Gastroesophageal sphincter (tissue), 4 donors: ENCODE data around the gene SLC39A3. TPM values are rescaled to one million over a fixed set of nuclear protein-coding genes. Genes with fewer than 3 reads are reported as not detected.

ENCODE experiments used
- ATAC-seq: fragments of 150-250 bp; one replicate; pipeline ENCODE4 v1.9.1; 2016; ENCODE audit warnings: mild to moderate bottlenecking, moderate library complexity
- H3K27ac ChIP-seq, 4 donors: fragments of 200-600 bp; sonication (generic) in 3 of 4; 1 replicate in 3 of 4; 2 replicates in 1 of 4; pipeline ENCODE4 v1.5.1; 2016 to 2019
- H3K27me3 ChIP-seq: fragments of 200-600 bp; sonication (generic); one replicate; pipeline ENCODE4 v1.5.1; 2019
- H3K36me3 ChIP-seq, 2 donors: fragments of 200-600 bp; sonication (generic); one replicate each; pipeline ENCODE4 v1.5.1; 2019; ENCODE audit warnings: control low read depth in 1 of 2
- H3K4me1 ChIP-seq, 3 donors: fragments of 200-600 bp; sonication (generic); 1 replicate in 2 of 3; 2 replicates in 1 of 3; pipeline ENCODE4 v1.5.1; 2016 to 2019; ENCODE audit warnings: control low read depth in 2 of 3
- H3K4me3 ChIP-seq, 2 donors: fragments of 200-600 bp; sonication (generic); one replicate each; pipeline ENCODE4 v1.5.1; 2019; ENCODE audit warnings: mild to moderate bottlenecking in 1 of 2, moderate library complexity in 1 of 2
- H3K9me3 ChIP-seq, 3 donors: fragments of 200-600 bp; sonication (generic); one replicate each; pipeline ENCODE4 v1.5.1; 2017 to 2019; ENCODE audit warnings: control low read depth in 2 of 3
- CTCF ChIP-seq, 4 experiments: fragments of 200-600 bp in 2 of 4; fragments of 450-650 bp in 2 of 4; sonication (generic) in 1 of 4; IDR thresholded peaks; one replicate each; pipeline ENCODE4 v1.5.1; 2017 to 2019; ENCODE audit warnings: antibody characterized with exemption in 4 of 4, mild to moderate bottlenecking in 2 of 4, moderate library complexity in 2 of 4
- EP300 ChIP-seq: sonication (generic); formaldehyde crosslinking; IDR thresholded peaks from one replicate; pipeline ENCODE4 v1.6.1; 2017; ENCODE audit warnings: antibody characterized with exemption, mild to moderate bottlenecking
- POLR2A ChIP-seq, 2 donors: fragments of 450-650 bp; IDR thresholded peaks; one replicate each; pipeline ENCODE4 v1.6.1; 2017; ENCODE audit warnings: antibody characterized with exemption in 2 of 2, mild to moderate bottlenecking in 2 of 2, moderate library complexity in 1 of 2
- POLR2AphosphoS5 ChIP-seq: sonication (generic); formaldehyde crosslinking; IDR thresholded peaks from one replicate; pipeline ENCODE4 v1.6.1; 2017; ENCODE audit warnings: antibody characterized with exemption
- WGBS, 2 donors: methylation state at CpG; one replicate each; pipeline ENCODE4 v1.1.5; 2018; ENCODE audit warnings: low coverage in 1 of 2; 5-methylcytosine and 5-hydroxymethylcytosine counted together
- total RNA-seq, 4 donors: library from RNA; depleted of rRNA; stranded (reverse); fragments of >200 nt; gene quantifications; one replicate each; pipeline ENCODE4 v1.1.0, GENCODE V29; 2016

SLC39A3 gene
- total RNA-seq = 10 to 100 TPM; 26.3 to 42.7 (median 30.7) TPM

- TF ChIP-seq EP300 (no peak), CTCF (IDR thresholded peaks at IDR 0.05) (peak in 3 of 4 experiments; percentile 30 to 66 (median 49)), POLR2AphosphoS5 (peak; percentile 59), POLR2A (IDR thresholded peaks at IDR 0.05) (peak in 1 of 2 donors; percentile 50)
- Histone ChIP-seq H3K4me3 (peak within 1 kb of the TSS; percentile 67 to 82), H3K9me3 (no peaks in the 10 kb centered on the region), H3K27me3 (peaks cover 16% of the 10 kb centered on the region), H3K27ac (peak within 1 kb of the TSS in 3 of 4 donors; percentile 66 to 77 (median 74)), H3K36me3 (peaks cover 0 to 24% of the 10 kb centered on the region in 2 donors), H3K4me1 (peaks cover 0 to 21% (median 6%) of the 10 kb centered on the region in 3 donors)
- 0% methylated on average over 2 to 7 of the region's 64 CpGs for WGBS, 2 donors
- peak; percentile 100 for ATAC-seq
Observed at GRCh38 chr19:2739602-2740313, at the start of gene SLC39A3. Gene SLC39A3, minus strand, starts transcription at chr19:2740017. Its CDS starts 2,760 bp downstream, at chr19:2737257.

GRCh38 chr19:2788237-2788636 lies 48.4 kb upstream of the SLC39A3 start:
- Histone ChIP-seq H3K36me3 (peaks cover 0 to 33% of the 10 kb centered on the region in 2 donors), H3K27me3 (no peaks in the 10 kb centered on the region), H3K4me1 (peaks cover 0 to 36% (median 9%) of the 10 kb centered on the region in 3 donors), H3K4me3 (no peak overlapping the region), H3K9me3 (no peaks in the 10 kb centered on the region), H3K27ac (no peak overlapping the region)
- no peak for ATAC-seq
- 84 to 94% methylated on average over 2 to 5 of the region's 5 CpGs for whole genome bisulfite sequencing, 2 donors
- TF ChIP-seq POLR2AphosphoS5 (no peak), EP300 (no peak), POLR2A (IDR thresholded peaks at IDR 0.05) (no peak), CTCF (IDR thresholded peaks at IDR 0.05) (no peak)

DNA sequence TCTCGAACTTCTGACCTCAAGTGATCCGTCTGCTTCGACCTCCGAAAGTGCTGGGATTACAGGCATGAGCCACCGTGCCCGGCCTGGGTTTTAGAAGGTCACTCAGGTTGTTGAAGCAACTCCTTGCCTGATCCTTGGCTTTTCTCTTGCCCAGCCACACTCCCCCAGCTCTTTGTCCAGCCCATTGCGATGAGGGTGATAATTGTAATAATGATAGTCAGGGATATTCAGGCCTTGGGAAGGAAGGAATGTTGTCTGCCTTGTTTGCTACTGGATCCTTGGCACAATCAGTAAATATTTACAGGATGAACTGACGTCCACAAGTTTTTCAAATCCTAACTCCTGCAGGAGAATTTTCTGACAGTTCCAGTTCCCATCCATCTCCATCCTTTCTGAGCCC lies 47.3 kb upstream of the SLC39A3 start:
- Histone ChIP-seq H3K9me3 (no peaks in the 10 kb centered on the region), H3K27ac (no peak overlapping the region), H3K27me3 (no peaks in the 10 kb centered on the region), H3K4me1 (peaks cover 0 to 42% (median 12%) of the 10 kb centered on the region in 3 donors), H3K4me3 (no peak overlapping the region), H3K36me3 (peaks cover 0 to 22% of the 10 kb centered on the region in 2 donors)
- ATAC-seq = no peak
- no peak for TF ChIP-seq POLR2A (IDR thresholded peaks at IDR 0.05)
- no peak for TF ChIP-seq EP300
- TF ChIP-seq CTCF (IDR thresholded peaks at IDR 0.05) = no peak
- TF ChIP-seq POLR2AphosphoS5 = no peak
- WGBS, 2 donors = 56 to 63% methylated on average over 5 to 7 of the region's 8 CpGs

DNA sequence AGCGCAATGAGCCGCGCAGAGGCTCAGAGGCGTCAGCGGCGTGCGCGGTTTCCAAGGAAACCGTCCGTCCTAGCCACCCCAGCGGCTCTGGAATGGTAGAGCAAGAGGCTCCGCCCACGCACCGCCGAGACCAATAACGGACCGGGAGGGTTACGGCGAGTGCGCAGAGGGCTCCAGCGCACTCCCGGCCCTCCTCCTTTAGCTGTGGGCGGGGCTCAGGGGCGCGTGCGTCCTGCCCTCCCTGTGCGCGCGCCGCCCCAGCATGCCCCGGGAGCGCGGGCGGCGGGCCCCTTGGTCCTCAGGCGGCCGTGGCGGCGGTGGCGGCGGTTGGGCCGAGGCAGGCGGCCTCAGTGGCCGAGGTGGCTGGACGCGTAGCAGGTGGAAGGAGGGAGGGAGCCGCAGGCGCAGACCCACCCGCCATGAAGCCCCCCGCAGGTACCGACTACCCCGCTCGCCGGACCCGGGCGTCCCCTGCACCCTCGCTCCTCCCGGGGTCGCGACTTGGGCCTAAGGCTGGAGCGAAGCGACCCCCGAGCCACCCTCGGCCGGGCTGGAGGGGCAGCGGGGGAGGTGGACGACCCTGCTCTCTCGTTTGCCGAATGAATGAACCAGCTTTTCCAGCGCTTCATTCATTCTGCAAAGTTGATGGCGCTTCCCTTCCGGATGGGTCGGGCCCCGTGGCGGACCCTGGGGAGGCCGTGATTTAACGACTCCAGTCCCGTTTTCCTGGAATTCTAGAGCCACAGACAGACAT lies 45.6 kb upstream of the SLC39A3 start, which contains the start of gene THOP1:
Gene THOP1 (plus strand): TSS at position 260 of the 754 bp plus-strand sequence. CDS start 160 bp downstream, at position 420.
- TF ChIP-seq CTCF (IDR thresholded peaks at IDR 0.05) (no peak), POLR2A (IDR thresholded peaks at IDR 0.05) (peak; percentile 71 to 73)
- Histone ChIP-seq H3K27me3 (no peaks in the 10 kb centered on the region), H3K36me3 (peaks cover 0 to 5% of the 10 kb centered on the region in 2 donors), H3K27ac (peak within 1 kb of the TSS in 3 of 4 donors; percentile 72 to 97 (median 83)), H3K4me3 (peak within 1 kb of the TSS; percentile 52 to 91), H3K4me1 (peaks cover 0 to 59% (median 29%) of the 10 kb centered on the region in 3 donors), H3K9me3 (no peaks in the 10 kb centered on the region)
- WGBS, 2 donors = 0% methylated on average over 4 of the region's 78 CpGs; no CpG with 5 or more reads in 1 of the 2 donors
- ATAC-seq = peak; percentile 93
